Measurements from ENCODE around the gene ANKRD13C.

GRCh38 chr1:70264839-70265238 lies 89.7 kb downstream of the ANKRD13C start:
- TF ChIP-seq CTCF (IDR thresholded peaks at IDR 0.05; ENCODE audit: insufficient read depth, low read length) (no peak), REST (IDR thresholded peaks at IDR 0.05; ENCODE audit: insufficient replicate concordance, low read depth) (no peak), POLR2AphosphoS5 (IDR thresholded peaks at IDR 0.05; ENCODE audit: low read depth) (no peak)
